ENCODE measurements around the gene COCH. TPM values are rescaled to one million over a fixed set of nuclear protein-coding genes. Genes with fewer than 3 reads are reported as not detected.

Gene COCH
- polyA plus RNA-seq, 1 donor = 2.2 TPM

- Histone ChIP-seq H3K27me3 (ENCODE audit: control insufficient read depth, insufficient read depth, low read length) (peaks cover 54% of the 10 kb centered on the region), H3K4me3 (ENCODE audit: low read length) (peak overlapping the region; percentile 43), H3K27ac (ENCODE audit: low read length) (no peak overlapping the region), H3K9me3 (ENCODE audit: control insufficient read depth, low read depth, low read length) (peaks cover 9% of the 10 kb centered on the region), H3K4me1 (ENCODE audit: control insufficient read depth, insufficient read depth, low read length) (peaks cover 9% of the 10 kb centered on the region), H3K36me3 (ENCODE audit: control insufficient read depth, insufficient read depth, low read length) (no peaks in the 10 kb centered on the region)
- peak in 1 of 2 donors; percentile 31 for DNase-seq
- WGBS (ENCODE audit: insufficient coverage, low lambda C conversion rate) = no CpG with 5 or more reads among the region's 48 CpGs
Observed at GRCh38 chr14:30874999-30875787, 834 bp downstream of the COCH start.

- peak in 1 of 2 donors; percentile 6 for DNase-seq
- peaks cover 54% of the 10 kb centered on the region for H3K27me3 ChIP-seq (ENCODE audit: control insufficient read depth, insufficient read depth, low read length)
- WGBS (ENCODE audit: insufficient coverage, low lambda C conversion rate) = no CpG with 5 or more reads among the region's 9 CpGs
- peaks cover 9% of the 10 kb centered on the region for H3K4me1 ChIP-seq (ENCODE audit: control insufficient read depth, insufficient read depth, low read length)
- H3K27ac ChIP-seq (ENCODE audit: low read length) = no peak overlapping the region
- H3K36me3 ChIP-seq (ENCODE audit: control insufficient read depth, insufficient read depth, low read length) = no peaks in the 10 kb centered on the region
- H3K9me3 ChIP-seq (ENCODE audit: control insufficient read depth, low read depth, low read length) = peaks cover 9% of the 10 kb centered on the region
- H3K4me3 ChIP-seq (ENCODE audit: low read length) = no peak overlapping the region
Observed at GRCh38 chr14:30875788-30876053, 1.4 kb downstream of the COCH start.

- H3K9me3 ChIP-seq (ENCODE audit: control insufficient read depth, low read depth, low read length) = peaks cover 9% of the 10 kb centered on the region
- no peak overlapping the region for H3K4me3 ChIP-seq (ENCODE audit: low read length)
- H3K27me3 ChIP-seq (ENCODE audit: control insufficient read depth, insufficient read depth, low read length) = peaks cover 52% of the 10 kb centered on the region
- DNase-seq = no peak
- WGBS (ENCODE audit: insufficient coverage, low lambda C conversion rate) = no CpG with 5 or more reads among the region's 4 CpGs
- H3K27ac ChIP-seq (ENCODE audit: low read length) = no peak overlapping the region
- H3K4me1 ChIP-seq (ENCODE audit: control insufficient read depth, insufficient read depth, low read length) = peaks cover 9% of the 10 kb centered on the region
- H3K36me3 ChIP-seq (ENCODE audit: control insufficient read depth, insufficient read depth, low read length) = no peaks in the 10 kb centered on the region
Observed at GRCh38 chr14:30876692-30877091, 2.3 kb downstream of the COCH start.

DNA sequence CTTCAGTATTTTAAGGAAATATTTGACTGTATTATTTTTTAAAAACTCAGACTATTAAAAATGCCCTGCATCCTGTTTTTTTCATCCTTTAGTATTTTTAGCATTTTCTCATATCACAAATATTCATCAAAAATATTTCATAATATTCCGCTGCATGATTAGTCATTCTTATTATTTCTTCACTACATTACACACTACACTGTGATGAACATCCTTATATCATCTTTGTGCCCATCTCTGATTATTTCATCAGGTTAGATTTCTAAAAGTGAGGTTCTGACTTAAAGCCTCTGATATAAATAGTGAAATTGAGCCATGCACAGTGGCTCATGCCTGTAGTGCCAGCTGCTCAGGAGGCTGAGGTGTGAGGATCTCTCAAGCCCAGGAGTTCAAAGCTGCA is 8.1 kb downstream of the COCH start:
- no peaks in the 10 kb centered on the region for H3K9me3 ChIP-seq (ENCODE audit: control insufficient read depth, low read depth, low read length)
- DNase-seq = no peak
- H3K27ac ChIP-seq (ENCODE audit: low read length) = no peak overlapping the region
- no peak overlapping the region for H3K4me3 ChIP-seq (ENCODE audit: low read length)
- 100% methylated on average over 1 of the region's 1 CpG for WGBS (ENCODE audit: insufficient coverage, low lambda C conversion rate)
- peaks cover 3% of the 10 kb centered on the region for H3K27me3 ChIP-seq (ENCODE audit: control insufficient read depth, insufficient read depth, low read length)
- H3K36me3 ChIP-seq (ENCODE audit: control insufficient read depth, insufficient read depth, low read length) = no peaks in the 10 kb centered on the region
- H3K4me1 ChIP-seq (ENCODE audit: control insufficient read depth, insufficient read depth, low read length) = no peaks in the 10 kb centered on the region

DNA sequence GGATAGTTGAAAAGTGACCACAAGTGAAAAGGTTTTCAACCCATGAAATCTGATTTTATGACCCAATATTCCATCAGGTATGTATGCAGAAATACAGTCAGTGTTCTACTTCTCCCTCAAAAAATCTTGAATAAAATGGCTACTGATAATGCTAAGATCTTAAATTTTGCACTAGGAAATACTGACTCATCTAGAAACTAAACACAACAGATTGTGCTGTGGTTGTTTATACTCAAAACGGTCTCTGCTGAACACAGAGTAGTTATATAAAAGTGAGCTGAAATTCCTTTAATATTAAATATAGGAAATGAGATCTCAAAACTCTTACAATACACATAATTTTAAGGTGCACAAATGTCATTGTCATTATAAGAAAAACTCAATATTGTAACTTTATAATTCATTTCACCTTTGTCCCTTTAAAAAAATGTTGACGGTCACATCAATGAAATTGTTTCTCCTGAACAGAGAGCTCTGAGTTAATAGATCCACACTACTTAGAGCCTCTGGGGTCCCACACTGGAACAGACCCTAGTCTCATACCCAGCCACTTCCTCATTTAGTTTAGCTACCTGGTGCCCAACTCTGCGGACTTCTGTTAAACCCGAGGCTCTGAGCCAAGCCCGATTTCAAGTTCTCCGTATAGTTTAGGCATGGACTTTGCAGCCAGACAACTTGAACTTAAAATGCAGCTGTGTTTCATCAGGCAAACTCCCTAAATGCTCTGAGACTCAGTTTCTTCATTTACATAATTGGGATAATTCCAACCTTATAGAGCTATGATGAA is 9.3 kb downstream of the COCH start:
- Histone ChIP-seq H3K27me3 (ENCODE audit: control insufficient read depth, insufficient read depth, low read length) (no peaks in the 10 kb centered on the region), H3K36me3 (ENCODE audit: control insufficient read depth, insufficient read depth, low read length) (no peaks in the 10 kb centered on the region), H3K4me1 (ENCODE audit: control insufficient read depth, insufficient read depth, low read length) (no peaks in the 10 kb centered on the region), H3K27ac (ENCODE audit: low read length) (no peak overlapping the region), H3K9me3 (ENCODE audit: control insufficient read depth, low read depth, low read length) (no peaks in the 10 kb centered on the region), H3K4me3 (ENCODE audit: low read length) (no peak overlapping the region)
- 57% methylated on average over 1 of the region's 6 CpGs for WGBS (ENCODE audit: insufficient coverage, low lambda C conversion rate)
- no peak for DNase-seq

- no peak for DNase-seq
- H3K27me3 ChIP-seq (ENCODE audit: control insufficient read depth, insufficient read depth, low read length) = no peaks in the 10 kb centered on the region
- H3K4me1 ChIP-seq (ENCODE audit: control insufficient read depth, insufficient read depth, low read length) = no peaks in the 10 kb centered on the region
- H3K4me3 ChIP-seq (ENCODE audit: low read length) = no peak overlapping the region
- H3K9me3 ChIP-seq (ENCODE audit: control insufficient read depth, low read depth, low read length) = no peaks in the 10 kb centered on the region
- WGBS (ENCODE audit: insufficient coverage, low lambda C conversion rate) = no CpG with 5 or more reads among the region's 3 CpGs
- no peaks in the 10 kb centered on the region for H3K36me3 ChIP-seq (ENCODE audit: control insufficient read depth, insufficient read depth, low read length)
- no peak overlapping the region for H3K27ac ChIP-seq (ENCODE audit: low read length)
Observed at GRCh38 chr14:30884901-30885300, 10.5 kb downstream of the COCH start.

GRCh38 chr14:30885840-30886740 is 11.7 kb downstream of the COCH start:
- no peaks in the 10 kb centered on the region for H3K9me3 ChIP-seq (ENCODE audit: control insufficient read depth, low read depth, low read length)
- no peaks in the 10 kb centered on the region for H3K36me3 ChIP-seq (ENCODE audit: control insufficient read depth, insufficient read depth, low read length)
- H3K27ac ChIP-seq (ENCODE audit: low read length) = no peak overlapping the region
- WGBS (ENCODE audit: insufficient coverage, low lambda C conversion rate) = 80% methylated on average over 1 of the region's 7 CpGs
- H3K4me3 ChIP-seq (ENCODE audit: low read length) = no peak overlapping the region
- DNase-seq = no peak
- H3K27me3 ChIP-seq (ENCODE audit: control insufficient read depth, insufficient read depth, low read length) = no peaks in the 10 kb centered on the region
- no peaks in the 10 kb centered on the region for H3K4me1 ChIP-seq (ENCODE audit: control insufficient read depth, insufficient read depth, low read length)

DNA sequence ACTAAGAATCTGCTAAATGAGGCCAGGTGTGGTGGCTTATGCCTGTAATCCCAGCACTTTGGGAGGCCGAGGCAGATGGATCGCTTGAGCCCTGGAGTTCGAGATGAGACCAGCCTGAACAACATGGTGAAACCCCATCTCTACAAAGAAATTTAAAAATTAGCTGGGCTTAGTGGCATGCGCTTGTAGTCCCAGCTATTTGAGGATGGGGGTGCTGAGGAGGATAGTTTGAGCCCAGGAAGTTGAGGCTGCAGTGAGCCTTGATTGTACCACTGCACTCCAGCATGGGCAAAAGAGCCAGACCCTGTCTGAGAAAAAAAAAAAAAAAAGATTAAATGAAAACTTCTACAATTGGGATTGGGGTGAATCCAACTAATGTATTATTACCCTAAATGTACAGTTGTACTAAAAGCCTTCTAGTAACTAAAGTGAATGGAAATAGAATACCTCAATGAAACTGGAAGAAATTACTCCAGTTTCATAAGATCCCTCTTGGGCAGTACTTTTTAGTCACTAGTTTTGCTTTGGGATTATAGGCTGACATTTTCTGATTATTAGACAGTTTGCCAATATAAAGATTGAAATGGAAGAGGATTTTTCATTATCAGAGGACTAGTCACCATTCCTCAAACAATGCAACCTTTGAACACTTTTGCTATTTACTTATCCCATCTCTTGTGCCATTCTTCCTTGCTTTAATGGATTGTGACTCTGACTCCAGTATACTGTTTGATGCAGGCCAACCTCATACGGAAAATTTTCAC is 14.3 kb downstream of the COCH start:
- H3K4me3 ChIP-seq (ENCODE audit: low read length) = no peak overlapping the region
- no peak overlapping the region for H3K27ac ChIP-seq (ENCODE audit: low read length)
- DNase-seq = no peak
- H3K27me3 ChIP-seq (ENCODE audit: control insufficient read depth, insufficient read depth, low read length) = no peaks in the 10 kb centered on the region
- H3K4me1 ChIP-seq (ENCODE audit: control insufficient read depth, insufficient read depth, low read length) = no peaks in the 10 kb centered on the region
- peaks cover 3% of the 10 kb centered on the region for H3K36me3 ChIP-seq (ENCODE audit: control insufficient read depth, insufficient read depth, low read length)
- no CpG with 5 or more reads among the region's 5 CpGs for WGBS (ENCODE audit: insufficient coverage, low lambda C conversion rate)
- H3K9me3 ChIP-seq (ENCODE audit: control insufficient read depth, low read depth, low read length) = no peaks in the 10 kb centered on the region

GRCh38 chr14:30889244-30889594 is 14.9 kb downstream of the COCH start:
- no peak overlapping the region for H3K27ac ChIP-seq (ENCODE audit: low read length)
- DNase-seq = no peak
- H3K4me1 ChIP-seq (ENCODE audit: control insufficient read depth, insufficient read depth, low read length) = no peaks in the 10 kb centered on the region
- H3K27me3 ChIP-seq (ENCODE audit: control insufficient read depth, insufficient read depth, low read length) = no peaks in the 10 kb centered on the region
- H3K4me3 ChIP-seq (ENCODE audit: low read length) = no peak overlapping the region
- 67% methylated on average over 3 of the region's 4 CpGs for WGBS (ENCODE audit: insufficient coverage, low lambda C conversion rate)
- peaks cover 3% of the 10 kb centered on the region for H3K36me3 ChIP-seq (ENCODE audit: control insufficient read depth, insufficient read depth, low read length)
- no peaks in the 10 kb centered on the region for H3K9me3 ChIP-seq (ENCODE audit: control insufficient read depth, low read depth, low read length)

- Histone ChIP-seq H3K4me1 (ENCODE audit: control insufficient read depth, insufficient read depth, low read length) (no peaks in the 10 kb centered on the region), H3K27ac (ENCODE audit: low read length) (no peak overlapping the region), H3K9me3 (ENCODE audit: control insufficient read depth, low read depth, low read length) (no peaks in the 10 kb centered on the region), H3K4me3 (ENCODE audit: low read length) (no peak overlapping the region), H3K27me3 (ENCODE audit: control insufficient read depth, insufficient read depth, low read length) (no peaks in the 10 kb centered on the region), H3K36me3 (ENCODE audit: control insufficient read depth, insufficient read depth, low read length) (peaks cover 25% of the 10 kb centered on the region)
- DNase-seq = no peak
- 100% methylated on average over 1 of the region's 2 CpGs for WGBS (ENCODE audit: insufficient coverage, low lambda C conversion rate)
Observed at GRCh38 chr14:30893819-30894218, 19.5 kb downstream of the COCH start.
